Measurements from ENCODE around the gene ARHGAP22.

Gene ARHGAP22

DNA sequence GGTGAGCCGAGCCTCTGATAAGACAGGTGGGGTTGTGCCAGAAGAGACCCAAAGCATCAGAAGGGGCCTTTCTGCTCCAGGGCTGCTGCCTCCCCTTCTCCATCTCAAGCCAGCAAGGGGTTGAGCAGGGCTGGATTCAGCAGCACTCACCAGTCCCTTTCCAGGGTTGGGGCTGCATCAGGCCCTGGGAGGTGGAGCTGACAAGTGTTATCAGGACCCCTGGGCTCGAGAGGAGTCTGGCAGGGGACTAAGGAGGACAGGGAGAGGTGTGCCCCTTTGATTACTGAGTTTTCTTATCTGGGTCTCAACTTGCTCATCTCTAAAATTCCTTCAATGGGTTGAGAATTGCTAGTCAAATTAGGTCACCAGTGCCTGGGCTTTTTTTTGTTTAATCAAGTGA lies 17.8 kb downstream of the ARHGAP22 start:
- TF ChIP-seq, protein P1, sequence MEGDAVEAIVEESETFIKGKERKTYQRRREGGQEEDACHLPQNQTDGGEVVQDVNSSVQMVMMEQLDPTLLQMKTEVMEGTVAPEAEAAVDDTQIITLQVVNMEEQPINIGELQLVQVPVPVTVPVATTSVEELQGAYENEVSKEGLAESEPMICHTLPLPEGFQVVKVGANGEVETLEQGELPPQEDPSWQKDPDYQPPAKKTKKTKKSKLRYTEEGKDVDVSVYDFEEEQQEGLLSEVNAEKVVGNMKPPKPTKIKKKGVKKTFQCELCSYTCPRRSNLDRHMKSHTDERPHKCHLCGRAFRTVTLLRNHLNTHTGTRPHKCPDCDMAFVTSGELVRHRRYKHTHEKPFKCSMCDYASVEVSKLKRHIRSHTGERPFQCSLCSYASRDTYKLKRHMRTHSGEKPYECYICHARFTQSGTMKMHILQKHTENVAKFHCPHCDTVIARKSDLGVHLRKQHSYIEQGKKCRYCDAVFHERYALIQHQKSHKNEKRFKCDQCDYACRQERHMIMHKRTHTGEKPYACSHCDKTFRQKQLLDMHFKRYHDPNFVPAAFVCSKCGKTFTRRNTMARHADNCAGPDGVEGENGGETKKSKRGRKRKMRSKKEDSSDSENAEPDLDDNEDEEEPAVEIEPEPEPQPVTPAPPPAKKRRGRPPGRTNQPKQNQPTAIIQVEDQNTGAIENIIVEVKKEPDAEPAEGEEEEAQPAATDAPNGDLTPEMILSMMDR (IDR thresholded peaks at IDR 0.05; ENCODE audit: poor library complexity, severe bottlenecking), result no peak
- ATAC-seq (ENCODE audit: low read depth) (no peak), DNase-seq (ENCODE audit: low spot score) (no peak)
- Histone ChIP-seq H3K36me3 (ENCODE audit: low read depth) (no peaks in the 10 kb centered on the region), H3K27me3 (ENCODE audit: insufficient read depth, poor library complexity, severe bottlenecking) (no peaks in the 10 kb centered on the region), H3K4me3 (ENCODE audit: severe bottlenecking) (no peak overlapping the region), H3K4me1 (ENCODE audit: insufficient read depth, poor library complexity, severe bottlenecking) (peaks cover 11% of the 10 kb centered on the region), H3K9me3 (ENCODE audit: severe bottlenecking) (no peaks in the 10 kb centered on the region), H3K27ac (ENCODE audit: poor library complexity, severe bottlenecking) (no peak overlapping the region)

DNA sequence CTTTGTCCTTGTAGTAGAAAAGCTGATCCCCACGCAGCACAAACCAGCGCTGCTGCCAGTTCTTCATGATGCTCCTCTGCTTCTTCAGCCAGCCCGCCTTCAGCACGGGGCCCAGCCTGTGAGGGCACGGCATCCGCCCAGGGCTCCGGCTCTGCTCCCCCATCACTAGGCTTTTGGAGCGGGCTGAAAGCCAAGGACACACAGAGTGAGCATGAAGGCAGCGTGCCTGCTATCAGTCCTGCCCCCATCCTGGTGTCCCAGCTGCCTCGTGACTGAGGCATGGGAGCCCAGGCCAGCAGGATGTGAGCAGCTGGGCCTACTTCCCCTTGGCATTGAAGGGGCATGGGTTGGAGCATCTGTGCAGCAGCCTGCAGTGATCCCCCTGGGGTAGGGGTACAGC lies 21.9 kb downstream of the ARHGAP22 start:
- Histone ChIP-seq H3K4me3 (ENCODE audit: severe bottlenecking) (no peak overlapping the region), H3K27ac (ENCODE audit: poor library complexity, severe bottlenecking) (no peak overlapping the region), H3K4me1 (ENCODE audit: insufficient read depth, poor library complexity, severe bottlenecking) (no peaks in the 10 kb centered on the region), H3K9me3 (ENCODE audit: severe bottlenecking) (no peaks in the 10 kb centered on the region), H3K36me3 (ENCODE audit: low read depth) (no peaks in the 10 kb centered on the region), H3K27me3 (ENCODE audit: insufficient read depth, poor library complexity, severe bottlenecking) (no peaks in the 10 kb centered on the region)
- DNase-seq (ENCODE audit: low spot score) (no peak), ATAC-seq (ENCODE audit: low read depth) (no peak)
- TF ChIP-seq, protein P1 (IDR thresholded peaks at IDR 0.05; ENCODE audit: poor library complexity, severe bottlenecking), result no peak

DNA sequence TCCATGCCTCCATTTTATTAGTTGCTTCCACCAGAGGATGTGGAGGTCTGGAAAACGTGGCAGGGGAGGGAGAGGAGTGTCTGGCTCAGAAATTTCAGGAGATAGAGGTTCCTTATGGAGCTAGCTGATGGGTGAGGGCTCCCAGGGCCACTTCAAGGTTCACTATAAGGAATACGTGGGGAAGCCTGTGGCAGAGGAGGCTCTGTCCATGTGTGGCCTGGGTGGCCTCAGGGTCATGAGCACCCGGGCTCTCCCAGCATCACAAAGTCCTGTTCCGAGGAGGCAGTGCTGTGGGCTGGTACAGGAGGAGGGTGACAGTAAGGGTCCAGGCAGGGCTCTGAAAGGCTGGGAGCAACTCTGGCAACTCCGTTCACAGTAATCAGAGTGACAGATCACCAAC lies 24.6 kb downstream of the ARHGAP22 start:
- TF ChIP-seq, protein P1 (IDR thresholded peaks at IDR 0.05; ENCODE audit: poor library complexity, severe bottlenecking), result no peak

DNA sequence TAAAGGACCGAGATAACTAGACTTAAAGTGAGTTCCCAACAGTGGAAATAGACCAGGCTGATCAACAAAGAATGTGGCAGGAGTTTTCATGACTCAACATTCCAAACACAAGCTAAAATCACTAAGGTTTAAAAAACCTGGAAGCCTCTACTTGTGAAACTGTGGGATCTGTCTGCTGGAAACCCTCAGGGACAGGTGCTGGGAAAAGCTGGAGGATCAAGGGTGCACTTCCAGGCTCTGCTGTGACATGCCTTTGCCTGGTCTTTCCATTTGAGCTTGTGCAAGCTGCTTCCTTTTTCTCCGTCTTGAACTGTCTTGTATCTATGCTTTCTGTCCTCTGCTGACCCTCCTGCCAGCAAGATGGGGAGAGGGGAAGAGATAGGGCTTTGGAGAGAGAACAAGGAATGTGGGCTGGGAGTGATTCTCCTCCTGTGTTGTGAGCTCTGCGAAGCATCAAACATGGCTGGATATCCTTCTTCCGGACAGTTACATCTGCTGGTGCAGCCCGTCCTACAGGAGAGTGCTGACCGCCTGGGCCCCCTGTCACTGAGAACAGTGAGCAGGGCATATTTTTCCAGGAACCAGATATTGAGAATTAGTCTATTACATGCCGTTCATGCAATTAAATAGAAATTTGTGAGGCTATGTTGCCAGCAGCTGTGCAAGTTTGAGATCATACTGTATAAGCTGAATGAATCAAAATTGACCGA lies 25.5 kb downstream of the ARHGAP22 start:
- H3K27ac ChIP-seq (ENCODE audit: poor library complexity, severe bottlenecking), result no peak overlapping the region
- DNase-seq (ENCODE audit: low spot score), result no peak
- no peaks in the 10 kb centered on the region for H3K27me3 ChIP-seq (ENCODE audit: insufficient read depth, poor library complexity, severe bottlenecking)
- ATAC-seq (ENCODE audit: low read depth), result no peak; the same call in 2 of the 3 replicates
- no peaks in the 10 kb centered on the region for H3K4me1 ChIP-seq (ENCODE audit: insufficient read depth, poor library complexity, severe bottlenecking)
- H3K9me3 ChIP-seq (ENCODE audit: severe bottlenecking), result no peaks in the 10 kb centered on the region
- no peaks in the 10 kb centered on the region for H3K36me3 ChIP-seq (ENCODE audit: low read depth)
- TF ChIP-seq, protein P1 (IDR thresholded peaks at IDR 0.05; ENCODE audit: poor library complexity, severe bottlenecking), result no peak
- no peak overlapping the region for H3K4me3 ChIP-seq (ENCODE audit: severe bottlenecking)

More for the DNA sequence above, 24.6 kb downstream of the ARHGAP22 start:
- Histone ChIP-seq H3K36me3 (ENCODE audit: low read depth) (no peaks in the 10 kb centered on the region), H3K27me3 (ENCODE audit: insufficient read depth, poor library complexity, severe bottlenecking) (no peaks in the 10 kb centered on the region), H3K9me3 (ENCODE audit: severe bottlenecking) (no peaks in the 10 kb centered on the region), H3K4me3 (ENCODE audit: severe bottlenecking) (no peak overlapping the region), H3K27ac (ENCODE audit: poor library complexity, severe bottlenecking) (no peak overlapping the region), H3K4me1 (ENCODE audit: insufficient read depth, poor library complexity, severe bottlenecking) (no peaks in the 10 kb centered on the region)
- ATAC-seq (ENCODE audit: low read depth) (no peak), DNase-seq (ENCODE audit: low spot score) (no peak)

DNA sequence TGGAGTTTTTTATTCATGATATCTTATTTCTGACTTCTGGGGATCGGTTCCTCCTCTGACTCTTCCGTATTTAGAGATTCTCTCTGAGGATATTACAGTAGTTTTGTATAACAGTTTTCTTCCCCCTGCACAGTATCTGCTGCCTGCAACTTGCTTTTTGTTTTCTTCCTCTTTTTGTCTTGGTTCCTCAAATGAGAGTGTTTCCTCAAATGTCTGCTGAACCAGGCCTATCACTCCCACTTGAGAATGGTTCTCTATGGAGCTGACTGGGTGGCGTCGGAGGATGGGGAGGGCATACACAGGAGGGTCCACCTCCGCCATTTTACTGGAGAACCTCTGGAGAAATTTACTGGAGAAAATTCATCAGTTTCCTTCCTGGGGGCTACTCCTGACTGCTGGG lies 27.7 kb downstream of the ARHGAP22 start:
- TF ChIP-seq, protein P1 (IDR thresholded peaks at IDR 0.05; ENCODE audit: poor library complexity, severe bottlenecking), result no peak
- DNase-seq (ENCODE audit: low spot score), result no peak
- no peaks in the 10 kb centered on the region for H3K27me3 ChIP-seq (ENCODE audit: insufficient read depth, poor library complexity, severe bottlenecking)
- no peak for ATAC-seq (ENCODE audit: low read depth)
- H3K27ac ChIP-seq (ENCODE audit: poor library complexity, severe bottlenecking), result no peak overlapping the region
- no peak overlapping the region for H3K4me3 ChIP-seq (ENCODE audit: severe bottlenecking)
- no peaks in the 10 kb centered on the region for H3K4me1 ChIP-seq (ENCODE audit: insufficient read depth, poor library complexity, severe bottlenecking)
- H3K9me3 ChIP-seq (ENCODE audit: severe bottlenecking), result no peaks in the 10 kb centered on the region
- H3K36me3 ChIP-seq (ENCODE audit: low read depth), result no peaks in the 10 kb centered on the region
